GM13976 (cell line): ENCODE results near the gene IFI27.

Experiments used
- DNase-seq: peaks from one replicate; pipeline ENCODE4 v3.0.0; 2012; ENCODE audit warnings: low spot score
- CTCF ChIP-seq: IDR thresholded peaks from 2 replicates; pipeline ENCODE4 v1.5.1; 2012; ENCODE audit warnings: borderline replicate concordance, mild to moderate bottlenecking; ENCODE audit not compliant: insufficient read depth; ENCODE audit errors: extremely low read depth, missing control alignments, control extremely low read depth
- in situ Hi-C: fragments of 300-500 bp; cut with MboI; formaldehyde crosslinking; loops from one replicate; pipeline ENCODE4 v1.12.0; 2022; ENCODE audit warnings: low sequenced_read_pairs, mixed read lengths, inconsistent platforms; ENCODE audit not compliant: unreplicated experiment

Gene IFI27

GRCh38 chr14:94126800-94127199, 16.3 kb downstream of the IFI27 start:
- TF ChIP-seq CTCF: no peak
- in situ Hi-C loops: loop anchor here (10.0 kb wide), 1 partner anchor 192 kb away; no protein-coding TSS in a partner anchor
- no peak for DNase-seq

- TF ChIP-seq CTCF: no peak
- DNase-seq: no peak
- in situ Hi-C loops: loop anchor here (10.0 kb wide), 1 partner anchor 193 kb away; no protein-coding TSS in a partner anchor
Measured at GRCh38 chr14:94127330-94127729, 16.8 kb downstream of the IFI27 start.

- TF ChIP-seq CTCF: no peak
- in situ Hi-C loops: loop anchor here (10.0 kb wide), 1 partner anchor 194 kb away; no protein-coding TSS in a partner anchor
- no peak for DNase-seq
Measured at GRCh38 chr14:94128216-94128839, 17.8 kb downstream of the IFI27 start.

- peak; percentile 8 for TF ChIP-seq CTCF
- in situ Hi-C loops: loop anchor here (10.0 kb wide), 1 partner anchor 194 kb away; no protein-coding TSS in a partner anchor
- peak; percentile 95 for DNase-seq
Measured at GRCh38 chr14:94129111-94129757, 18.7 kb downstream of the IFI27 start, which contains the start of gene IFI27L2. Gene IFI27L2, minus strand, starts transcription at chr14:94129604. Its CDS starts 40 bp downstream, at chr14:94129564.

GRCh38 chr14:94129758-94130414, 19.4 kb downstream of the IFI27 start:
- DNase-seq: peak; percentile 40
- TF ChIP-seq CTCF: no peak
- in situ Hi-C loops: loop anchor here (10.0 kb wide), 2 partner anchors 95 to 195 kb away; no protein-coding TSS in a partner anchor

GRCh38 chr14:94132285-94132887, 21.9 kb downstream of the IFI27 start:
- in situ Hi-C loops: loop anchor here (10.0 kb wide), 1 partner anchor 98 kb away; no protein-coding TSS in a partner anchor
- peak; percentile 60 for DNase-seq
- TF ChIP-seq CTCF: peak; percentile 52
